ENCODE measurements around the gene EFCAB3.
"Not testable (repeated sequence)": the region's sequence is repeated elsewhere in the genome, so short reads cannot be mapped to it uniquely, and the experiment has no call there.

The EFCAB3 gene

GRCh38 chr17:62380253-62380652, at the start of gene EFCAB3:
TSS of gene EFCAB3 (plus strand) at chr17:62380553. CDS start at chr17:62382980, 2,427 bp downstream.
- DNase-seq, result no peak

DNA sequence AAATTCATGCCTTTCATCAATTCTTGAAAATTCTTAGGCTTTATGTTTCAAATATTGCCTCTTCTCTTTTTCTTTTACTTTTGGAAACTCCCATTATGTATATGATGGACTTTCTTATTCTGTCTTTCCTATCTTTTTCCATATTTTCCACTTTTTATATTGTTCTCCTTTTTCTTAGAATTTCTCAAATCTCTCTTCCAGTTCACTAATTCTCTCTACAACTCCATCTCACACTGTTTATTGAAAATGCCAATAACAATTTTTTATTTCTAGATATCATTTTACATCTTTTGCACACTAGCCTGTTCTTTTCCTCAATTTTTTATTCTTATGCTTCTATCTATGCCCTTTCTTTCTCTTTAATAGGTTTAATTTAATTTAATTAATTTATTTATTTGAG, 43.8 kb upstream of the EFCAB3 start:
- DNase-seq, result no peak

- DNase-seq, result no peak
Measured at GRCh38 chr17:62343764-62344270, 36.5 kb upstream of the EFCAB3 start.

- no peak for DNase-seq
Measured at GRCh38 chr17:62351176-62351575, 29.2 kb upstream of the EFCAB3 start.

DNA sequence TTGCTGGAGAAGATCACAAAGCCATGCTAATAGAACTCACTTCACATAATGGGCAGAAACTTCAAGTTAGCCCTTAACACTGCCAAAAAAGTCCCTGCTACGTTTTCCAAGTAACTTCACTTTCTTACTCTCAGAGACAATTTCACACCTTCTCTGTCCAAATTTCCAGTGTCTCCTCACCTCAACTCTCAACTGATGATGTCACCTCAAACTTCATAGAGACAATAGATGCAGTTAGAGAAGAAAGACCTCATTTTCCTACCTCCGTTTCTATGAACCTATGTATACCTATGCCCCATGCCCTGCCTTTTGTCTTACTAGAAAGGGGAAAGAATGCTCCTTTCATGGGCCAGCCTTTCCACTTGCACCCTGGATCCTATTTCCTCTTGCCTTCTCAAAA, 14.2 kb upstream of the EFCAB3 start:
- DNase-seq, result no peak

DNA sequence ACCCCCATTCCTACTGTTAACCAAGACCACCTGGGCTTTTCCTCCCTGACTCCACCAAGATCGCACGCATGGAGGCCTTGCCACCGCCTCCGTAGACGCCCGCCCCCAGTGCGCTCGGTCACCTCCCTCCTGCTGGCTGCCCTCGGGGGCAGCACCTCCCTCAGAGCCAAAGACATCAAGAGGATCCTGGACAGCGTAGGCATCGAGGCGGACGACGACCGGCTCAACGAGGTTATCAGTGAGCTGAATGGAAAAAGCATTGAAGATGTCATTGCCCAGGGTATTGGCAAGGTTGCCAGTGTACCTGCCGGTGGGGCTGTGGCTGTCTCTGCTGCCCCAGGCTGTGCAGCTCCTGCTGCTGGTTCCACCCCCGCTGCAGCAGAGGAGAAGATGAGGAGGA, 1.2 kb downstream of the EFCAB3 start:
- DNase-seq, result no peak

DNA sequence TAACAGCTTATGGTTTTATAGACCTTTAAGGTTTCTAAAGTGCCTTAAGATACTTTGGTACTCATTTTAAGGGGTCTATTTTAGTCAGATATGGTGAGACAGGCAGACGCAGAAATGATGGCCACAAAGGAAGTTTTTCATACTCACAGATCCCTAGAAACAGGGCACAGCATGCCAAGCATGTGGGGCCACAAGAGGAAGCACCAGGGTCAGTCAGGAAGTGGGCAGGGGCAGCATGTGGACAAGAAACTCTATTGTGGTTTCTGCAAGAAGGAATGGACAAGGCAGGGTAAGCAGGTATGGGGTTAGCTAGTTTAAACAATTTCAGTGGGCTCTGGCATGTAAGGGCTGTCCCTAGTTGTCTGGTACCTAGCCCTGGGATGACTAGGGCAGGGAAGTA, 8.5 kb downstream of the EFCAB3 start:
- peak in 1 of 2 experiments; percentile 16 for DNase-seq

- no peak for DNase-seq
Measured at GRCh38 chr17:62392908-62393307, 12.6 kb downstream of the EFCAB3 start.

GRCh38 chr17:62398891-62399290, 18.5 kb downstream of the EFCAB3 start:
- no peak for DNase-seq

DNA sequence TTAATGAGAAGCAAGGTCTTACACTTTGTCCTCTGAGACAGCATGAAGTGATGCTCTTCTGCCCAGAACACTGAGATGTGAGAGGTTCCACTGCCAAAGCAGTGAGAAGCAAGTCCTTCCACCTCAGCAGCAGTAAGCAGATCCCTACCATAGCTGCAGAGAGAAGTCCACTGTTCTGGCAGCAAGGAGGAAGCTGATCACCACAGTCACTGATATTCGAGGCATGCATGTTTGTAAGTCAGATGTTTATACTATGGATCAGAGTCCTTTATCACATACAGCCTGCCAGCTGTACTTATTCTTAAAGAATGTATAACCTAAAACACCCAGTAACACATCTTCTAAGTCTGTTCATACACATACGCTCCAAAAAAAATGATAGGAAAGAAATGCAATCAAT, 25.1 kb downstream of the EFCAB3 start:
- DNase-seq, result no peak

- DNase-seq, result not testable (repeated sequence)
Measured at GRCh38 chr17:62413090-62413489, 32.7 kb downstream of the EFCAB3 start.

- DNase-seq, result peak; percentile 90 to 96
Measured at GRCh38 chr17:62423647-62424461, 43.5 kb downstream of the EFCAB3 start, which contains the start of gene METTL2A. TSS of gene METTL2A (plus strand) at chr17:62423897. CDS start at chr17:62423903, 6 bp downstream.

GRCh38 chr17:62426214-62426613, 45.9 kb downstream of the EFCAB3 start:
- DNase-seq, result not testable (repeated sequence)

- DNase-seq, result not testable (repeated sequence)
Measured at GRCh38 chr17:62435251-62435650, 54.9 kb downstream of the EFCAB3 start.

GRCh38 chr17:62441181-62441580, 60.8 kb downstream of the EFCAB3 start:
- not testable (repeated sequence) for DNase-seq

DNA sequence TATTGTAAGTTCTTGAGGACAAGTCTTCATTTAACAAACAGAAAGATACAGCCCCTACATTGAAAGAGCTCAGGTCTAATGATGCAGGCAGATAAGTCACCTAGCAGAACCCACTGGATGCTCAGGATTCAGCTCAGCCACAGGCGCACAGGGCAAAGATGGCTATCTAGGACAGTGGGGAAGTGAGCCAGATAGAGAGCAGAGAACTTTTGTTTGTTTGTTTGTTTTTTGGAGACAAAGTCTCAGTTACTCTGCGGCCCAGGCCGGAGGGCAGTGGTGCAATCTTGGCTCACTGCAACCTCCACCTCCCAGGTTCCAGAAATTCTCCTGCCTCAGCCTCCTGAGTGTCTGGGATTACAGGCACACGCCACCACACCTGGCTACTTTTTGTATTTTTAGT, 63.7 kb downstream of the EFCAB3 start:
- DNase-seq, result no peak

DNA sequence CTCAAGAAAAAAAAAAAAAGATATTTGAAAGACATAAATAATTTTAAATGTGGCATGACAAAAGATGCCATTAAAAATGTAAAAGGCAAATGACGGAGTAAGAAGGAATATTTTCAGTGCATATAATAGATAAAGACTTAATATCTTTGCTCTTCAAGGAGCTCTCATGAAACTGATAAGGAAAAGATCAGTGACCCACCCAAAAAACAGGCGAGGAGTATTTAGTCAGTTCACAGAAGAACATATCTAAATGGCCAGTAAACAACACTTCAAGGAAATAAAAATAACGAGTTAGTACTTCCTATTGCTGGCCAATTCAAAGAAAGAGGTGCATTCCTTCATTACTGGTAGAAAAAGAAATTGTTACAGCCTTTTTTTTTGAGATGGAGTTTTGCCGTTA, 65.4 kb downstream of the EFCAB3 start:
- not testable (repeated sequence) for DNase-seq

DNA sequence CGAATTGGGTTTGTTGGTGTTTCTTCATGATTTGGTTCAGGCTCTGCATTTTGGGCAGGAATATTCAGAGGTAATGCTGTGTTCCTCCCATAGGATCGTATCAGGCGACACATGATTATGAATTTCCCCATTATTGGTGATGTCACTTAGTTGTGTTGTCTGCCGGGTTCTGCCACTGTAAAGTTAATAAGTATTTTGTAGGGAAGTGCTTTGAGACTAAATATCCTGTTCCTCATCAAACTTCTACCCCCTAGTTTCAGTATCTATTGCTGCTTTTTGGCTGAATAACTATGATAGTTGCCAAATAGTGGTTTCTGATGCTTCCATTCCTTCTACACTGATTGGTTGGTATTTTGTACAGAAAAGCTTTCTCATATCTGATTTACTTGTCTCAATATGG, 71.8 kb downstream of the EFCAB3 start:
- not testable (repeated sequence) for DNase-seq

DNA sequence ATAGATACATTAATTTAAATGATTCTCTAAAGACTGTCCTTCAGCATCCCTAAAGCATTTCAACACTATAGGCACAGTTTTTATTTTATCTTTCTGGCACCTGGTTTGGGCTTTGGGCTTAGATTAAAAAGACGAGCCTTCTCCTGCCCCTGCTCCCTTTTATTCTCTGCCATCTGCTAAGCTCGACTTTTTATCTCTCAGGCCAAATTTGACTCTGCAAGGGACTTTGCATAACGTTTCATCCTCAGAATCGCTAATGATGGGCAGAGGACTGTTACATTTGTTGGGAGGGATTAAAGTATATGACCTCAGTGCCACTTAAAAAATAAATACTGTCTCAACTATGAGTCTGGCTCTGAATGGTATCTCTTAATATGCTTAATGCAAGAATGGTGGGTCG, 72.7 kb downstream of the EFCAB3 start:
- not testable (repeated sequence) for DNase-seq

- DNase-seq, result not testable (repeated sequence)
Measured at GRCh38 chr17:62453656-62454055, 73.3 kb downstream of the EFCAB3 start.

- not testable (repeated sequence) for DNase-seq
Measured at GRCh38 chr17:62454111-62454510, 73.8 kb downstream of the EFCAB3 start.

GRCh38 chr17:62456016-62456415, 75.7 kb downstream of the EFCAB3 start:
- DNase-seq, result no peak

DNA sequence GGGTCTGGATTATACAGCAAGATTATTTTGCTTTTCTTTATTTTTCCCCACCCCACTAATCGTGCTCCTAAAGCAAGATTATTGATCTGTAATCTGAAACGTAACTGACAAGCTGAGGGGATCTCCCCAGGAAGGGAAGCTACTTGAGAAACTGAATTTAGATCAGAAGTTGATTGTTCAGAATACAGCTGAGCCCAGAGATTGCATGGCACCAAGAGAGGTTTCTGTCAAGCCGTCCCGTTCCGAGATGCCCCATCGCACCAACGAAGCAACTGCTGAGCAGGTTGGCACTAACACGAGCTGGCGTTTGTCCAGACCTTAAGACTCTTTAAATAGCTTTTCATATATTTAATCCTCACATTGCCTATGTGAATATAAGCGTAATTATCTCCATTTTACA, 78.1 kb downstream of the EFCAB3 start:
- DNase-seq, result not testable (repeated sequence)

- DNase-seq, result not testable (repeated sequence)
Measured at GRCh38 chr17:62464422-62464821, 84.1 kb downstream of the EFCAB3 start.
